ENCODE results near the gene GBP3. TPM values are rescaled to one million over a fixed set of nuclear protein-coding genes. Genes with fewer than 3 reads are reported as not detected.

The GBP3 gene
- total RNA-seq, 1 experiment from 2014 or later: 1.2 TPM

- ChIA-PET CTCF (no interaction called here), RAD21 (ENCODE audit: low non-redundant PET in 1 of 2, low total read pairs in 2 of 2, uncharacterized antibody in 2 of 2, unreplicated experiment in 2 of 2) (no interaction called here), POLR2A (no interaction called here)
- no peak overlapping the region for H3K27ac ChIP-seq (ENCODE audit: low read depth, low read length)
- BruUV-seq (replicated peaks): no TSS peak
- H2AFZ ChIP-seq (ENCODE audit: low read depth, low read length, poor library complexity, severe bottlenecking): no peak overlapping the region
- no peaks in the 10 kb centered on the region for H3K36me3 ChIP-seq (ENCODE audit: control insufficient read depth in 1 of 2, insufficient read depth in 2 of 2, low read length in 2 of 2)
- H3K27me3 ChIP-seq (ENCODE audit: insufficient read depth, low read length): no peaks in the 10 kb centered on the region
- H3K4me2 ChIP-seq (ENCODE audit: low read length): no peak overlapping the region
- H3K79me2 ChIP-seq (ENCODE audit: insufficient read depth, low read length): no peaks in the 10 kb centered on the region
- no peaks in the 10 kb centered on the region for H3K4me1 ChIP-seq (ENCODE audit: control insufficient read depth in 1 of 2, insufficient read depth in 2 of 2, low read length in 2 of 2)
- H3K4me3 ChIP-seq (replicated peaks in 1 of 2; ENCODE audit: low read depth in 1 of 2, low read length in 2 of 2): no peak overlapping the region
- DNase-seq (ENCODE audit: low read depth, low spot score): no peak
- H3K9ac ChIP-seq (ENCODE audit: low read length): no peak overlapping the region
- intact Hi-C loops (cut with micrococcal nuclease): no loop called here
- H3K9me2 ChIP-seq (ENCODE audit: insufficient read depth): no peaks in the 10 kb centered on the region
- no peak for TF ChIP-seq ZNF274 (IDR thresholded peaks at IDR 0.05; ENCODE audit: low read depth, low read length)
- no peak for TF ChIP-seq RAD21 (IDR thresholded peaks at IDR 0.05; ENCODE audit: low read depth)
- TF ChIP-seq TCF7L2 (IDR thresholded peaks at IDR 0.05; ENCODE audit: borderline replicate concordance, extremely low read depth, insufficient read depth, insufficient read length): no peak
- no peak for TF ChIP-seq POLR2A (IDR thresholded peaks at IDR 0.05; ENCODE audit: borderline replicate concordance, extremely low read depth, insufficient read depth, insufficient read length)
- TF ChIP-seq YY1 (IDR thresholded peaks at IDR 0.05; ENCODE audit: extremely low read depth, insufficient replicate concordance, low read depth, low read length): no peak
- no peak for TF ChIP-seq REST (IDR thresholded peaks at IDR 0.05; ENCODE audit: low read depth)
- TF ChIP-seq ZFX (IDR thresholded peaks at IDR 0.05): no peak
- no peak for TF ChIP-seq SRF (IDR thresholded peaks at IDR 0.05; ENCODE audit: low read depth)
- TF ChIP-seq ZBTB33 (IDR thresholded peaks at IDR 0.05; ENCODE audit: extremely low read depth, insufficient replicate concordance, low read length): no peak
- no peak for TF ChIP-seq ATF3 (IDR thresholded peaks at IDR 0.05)
- no peaks in the 10 kb centered on the region for H4K20me1 ChIP-seq (ENCODE audit: insufficient read depth)
- ATAC-seq: no peak
- H3K9me3 ChIP-seq (ENCODE audit: control insufficient read depth in 1 of 2, insufficient read depth in 1 of 2, low read depth in 1 of 2, low read length in 2 of 2): no peaks in the 10 kb centered on the region
Measured at GRCh38 chr1:89008511-89008910, 14.2 kb downstream of the GBP3 start.

Measured in HCT116 (cell line).